ENCODE data around the gene ABHD17B.

DNA sequence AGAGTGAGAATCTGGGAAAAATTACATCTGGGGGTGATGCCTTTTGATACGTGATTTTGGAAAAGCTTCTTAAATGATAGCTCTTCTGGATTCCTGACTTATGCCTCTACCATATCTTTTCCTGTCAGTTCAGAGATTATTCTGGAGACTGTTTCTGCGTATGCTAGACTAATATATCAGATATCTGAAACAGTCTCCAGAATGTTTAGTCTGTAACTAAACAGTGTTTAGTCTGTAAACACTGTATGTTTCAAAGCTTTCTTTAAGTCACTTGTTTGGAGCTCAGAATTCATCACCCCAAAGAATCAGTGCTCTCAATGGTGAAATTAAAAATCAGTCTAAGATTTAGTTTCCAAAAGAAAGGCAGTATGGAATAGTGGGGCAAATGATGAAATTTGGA is 20.2 kb upstream of the ABHD17B start:
- no peak for TF ChIP-seq EZH2phosphoT487 (IDR thresholded peaks at IDR 0.05; ENCODE audit: insufficient read depth, low read depth)
- no peak for TF ChIP-seq EZH2 (IDR thresholded peaks at IDR 0.05; ENCODE audit: insufficient read depth, poor library complexity, severe bottlenecking)
